Measurements from ENCODE around the gene STK40.

- TF ChIP-seq CTCF (conservative IDR thresholded peaks at IDR 0.05 in 1 of 2, IDR thresholded peaks at IDR 0.05 in 1 of 2; ENCODE audit: low read depth in 1 of 2, low read length in 2 of 2), result no peak
- TF ChIP-seq EZH2 (IDR thresholded peaks at IDR 0.05; ENCODE audit: low read length, missing control alignments), result no peak
Measured at GRCh38 chr1:36345353-36345752, 40.4 kb downstream of the STK40 start.
